Keratinocyte (primary cell): ENCODE results near the gene STXBP1. TPM values are rescaled to one million over a fixed set of nuclear protein-coding genes. Genes with fewer than 3 reads are reported as not detected.

ENCODE experiments used
- DNase-seq: peaks from one replicate; pipeline ENCODE4 v3.0.0-alpha.2; 2011; ENCODE audit warnings: low read depth, missing footprints, low spot score
- FAIRE-seq: peaks from 2 replicates; lab custom pipeline; 2011; peaks lifted over from hg19 to GRCh38; lab: Jason Lieb, UNC
- H2AFZ ChIP-seq: 2 replicates; pipeline ENCODE4 v1.6.0; 2012; ENCODE audit warnings: low read length, control low read depth, inconsistent platforms; ENCODE audit not compliant: control insufficient read depth
- H3K27ac ChIP-seq: 2 replicates; pipeline ENCODE4 v1.5.1; 2011; ENCODE audit warnings: low read length; ENCODE audit not compliant: control insufficient read depth, insufficient read depth
- H3K27me3 ChIP-seq: 3 replicates; pipeline ENCODE4 v1.6.0; 2011; ENCODE audit warnings: low read length; ENCODE audit not compliant: control insufficient read depth, insufficient read depth; ENCODE audit errors: extremely low read depth
- H3K36me3 ChIP-seq, 2 experiments: 2 replicates in 1 of 2; 3 replicates in 1 of 2; pipeline ENCODE4 v1.5.1; 2011; ENCODE audit warnings: low read length in 2 of 2, mild to moderate bottlenecking in 1 of 2; ENCODE audit not compliant: control insufficient read depth in 2 of 2, insufficient read depth in 2 of 2; ENCODE audit errors: extremely low read depth in 1 of 2
- H3K4me1 ChIP-seq: 3 replicates; pipeline ENCODE4 v1.5.1; 2011; ENCODE audit warnings: low read length; ENCODE audit not compliant: control insufficient read depth, insufficient read depth; ENCODE audit errors: extremely low read depth
- H3K4me2 ChIP-seq: 3 replicates; pipeline ENCODE4 v1.6.0; 2011; ENCODE audit warnings: low read depth, low read length; ENCODE audit not compliant: control insufficient read depth, insufficient read depth; ENCODE audit errors: extremely low read depth
- H3K4me3 ChIP-seq, 3 experiments: fragments of 200-600 bp in 1 of 3; sonication (generic) in 1 of 3; 2 replicates in 2 of 3; 3 replicates in 1 of 3; pipeline ENCODE4 v1.5.1; 2011 to 2016; ENCODE audit warnings: low read length in 3 of 3, mild to moderate bottlenecking in 3 of 3, control low read depth in 2 of 3, inconsistent platforms in 1 of 3, low read depth in 1 of 3, mixed read lengths in 1 of 3, mixed run types in 1 of 3, moderate library complexity in 1 of 3; ENCODE audit not compliant: control insufficient read depth in 2 of 3, insufficient read depth in 2 of 3; ENCODE audit errors: extremely low read depth in 1 of 3
- H3K79me2 ChIP-seq: 2 replicates; pipeline ENCODE4 v1.6.0; 2012; ENCODE audit warnings: low read length; ENCODE audit not compliant: control insufficient read depth, insufficient read depth
- H3K9ac ChIP-seq: 3 replicates; pipeline ENCODE4 v1.6.0; 2011; ENCODE audit warnings: low read length; ENCODE audit not compliant: control insufficient read depth, insufficient read depth; ENCODE audit errors: extremely low read depth
- H3K9me1 ChIP-seq: 3 replicates; pipeline ENCODE4 v1.6.0; 2011; ENCODE audit warnings: low read length; ENCODE audit not compliant: control insufficient read depth, insufficient read depth; ENCODE audit errors: extremely low read depth
- H3K9me3 ChIP-seq: 2 replicates; pipeline ENCODE4 v1.5.1; 2012; ENCODE audit warnings: low read depth, low read length; ENCODE audit not compliant: control insufficient read depth
- H4K20me1 ChIP-seq: 3 replicates; pipeline ENCODE4 v1.6.0; 2011; ENCODE audit warnings: low read length; ENCODE audit not compliant: control insufficient read depth, insufficient read depth; ENCODE audit errors: extremely low read depth
- CTCF ChIP-seq, 3 experiments: IDR thresholded peaks in 1 of 3; conservative IDR thresholded peaks in 1 of 3; optimal IDR thresholded peaks in 1 of 3; 2 replicates in 2 of 3; 3 replicates in 1 of 3; pipeline versions ENCODE3 to v1.5.1; 2011; ENCODE audit warnings: low read length in 3 of 3, mild to moderate bottlenecking in 3 of 3, moderate library complexity in 2 of 3, control low read depth in 1 of 3, inconsistent platforms in 1 of 3; ENCODE audit not compliant: insufficient read depth in 2 of 3; ENCODE audit errors: extremely low read depth in 1 of 3
- EZH2 ChIP-seq: IDR thresholded peaks from one replicate; pipeline ENCODE4 v1.6.1; 2012; ENCODE audit warnings: inconsistent platforms, mild to moderate bottlenecking, low read length, moderate library complexity
- dilution Hi-C: fragments of 300-500 bp; cut with MboI; formaldehyde crosslinking; loops from one replicate; pipeline ENCODE4 v1.7.0; 2020; ENCODE audit warnings: low sequenced_read_pairs; ENCODE audit not compliant: extremely low pct_ligation_motif_present
- polyA plus RNA-seq, 5 experiments: library from polyadenylated mRNA; depleted of rRNA in 3 of 5; stranded (reverse) in 3 of 5; stranded (forward) in 1 of 5; unstranded in 1 of 5; fragments of >200 nt; gene quantifications; 1 replicate in 1 of 5; 2 replicates in 3 of 5; 3 replicates in 1 of 5; pipeline versions ENCODE4 v1.2.1 to v1.2.3, GENCODE V29; 2011 to 2012; ENCODE audit warnings: missing spikeins in 2 of 5, low read depth in 1 of 5, low replicate concordance in 1 of 5

Gene STXBP1
- polyA plus RNA-seq, 1 donor (not counting 4 experiments of a cell fraction or from before 2014, with no cell fraction given): 17.1 TPM

GRCh38 chr9:127723013-127723412 is 110.9 kb downstream of the STXBP1 start:
- Histone ChIP-seq H3K27ac (no peak overlapping the region), H3K4me3 (no peak overlapping the region), H3K9me1 (no peaks in the 10 kb centered on the region), H3K9ac (no peak overlapping the region), H3K36me3 (no peaks in the 10 kb centered on the region), H4K20me1 (no peaks in the 10 kb centered on the region), H3K9me3 (no peaks in the 10 kb centered on the region), H3K4me2 (peak overlapping the region; percentile 19), H3K27me3 (no peaks in the 10 kb centered on the region), H3K79me2 (no peaks in the 10 kb centered on the region), H3K4me1 (peaks cover 14% of the 10 kb centered on the region), H2AFZ (no peak overlapping the region)
- DNase-seq (no peak), FAIRE-seq (peak; percentile 36)
- no peak for TF ChIP-seq CTCF (optimal IDR thresholded peaks at IDR 0.05 in 1 of 3, IDR thresholded peaks at IDR 0.05 in 1 of 3, conservative IDR thresholded peaks at IDR 0.05 in 1 of 3; ENCODE audit: extremely low read depth in 1 of 3, insufficient read depth in 2 of 3, low read length in 3 of 3)
- TF ChIP-seq EZH2: no peak
- dilution Hi-C loops: no loop called here

- DNase-seq (no peak), FAIRE-seq (peak; percentile 51)
- Histone ChIP-seq H3K9me3 (no peaks in the 10 kb centered on the region), H4K20me1 (no peaks in the 10 kb centered on the region), H2AFZ (no peak overlapping the region), H3K4me3 (no peak overlapping the region), H3K9me1 (no peaks in the 10 kb centered on the region), H3K36me3 (no peaks in the 10 kb centered on the region), H3K4me1 (peaks cover 14% of the 10 kb centered on the region), H3K9ac (no peak overlapping the region), H3K4me2 (peak overlapping the region; percentile 19), H3K27me3 (no peaks in the 10 kb centered on the region), H3K27ac (no peak overlapping the region), H3K79me2 (no peaks in the 10 kb centered on the region)
- dilution Hi-C loops: no loop called here
- TF ChIP-seq EZH2: no peak
- no peak for TF ChIP-seq CTCF (optimal IDR thresholded peaks at IDR 0.05 in 1 of 3, IDR thresholded peaks at IDR 0.05 in 1 of 3, conservative IDR thresholded peaks at IDR 0.05 in 1 of 3; ENCODE audit: extremely low read depth in 1 of 3, insufficient read depth in 2 of 3, low read length in 3 of 3)
These were observed 111.4 kb downstream of the STXBP1 start for GRCh38 chr9:127723444-127723843.
